ENCODE results near the gene PAOX.

Gene PAOX

GRCh38 chr10:133379152-133379800, at the start of gene PAOX:
Gene PAOX (plus strand): TSS chr10:133379262. CDS start chr10:133379317, 55 bp downstream.
- DNase-seq, result peak in 1 of 2 experiments; percentile 2

DNA sequence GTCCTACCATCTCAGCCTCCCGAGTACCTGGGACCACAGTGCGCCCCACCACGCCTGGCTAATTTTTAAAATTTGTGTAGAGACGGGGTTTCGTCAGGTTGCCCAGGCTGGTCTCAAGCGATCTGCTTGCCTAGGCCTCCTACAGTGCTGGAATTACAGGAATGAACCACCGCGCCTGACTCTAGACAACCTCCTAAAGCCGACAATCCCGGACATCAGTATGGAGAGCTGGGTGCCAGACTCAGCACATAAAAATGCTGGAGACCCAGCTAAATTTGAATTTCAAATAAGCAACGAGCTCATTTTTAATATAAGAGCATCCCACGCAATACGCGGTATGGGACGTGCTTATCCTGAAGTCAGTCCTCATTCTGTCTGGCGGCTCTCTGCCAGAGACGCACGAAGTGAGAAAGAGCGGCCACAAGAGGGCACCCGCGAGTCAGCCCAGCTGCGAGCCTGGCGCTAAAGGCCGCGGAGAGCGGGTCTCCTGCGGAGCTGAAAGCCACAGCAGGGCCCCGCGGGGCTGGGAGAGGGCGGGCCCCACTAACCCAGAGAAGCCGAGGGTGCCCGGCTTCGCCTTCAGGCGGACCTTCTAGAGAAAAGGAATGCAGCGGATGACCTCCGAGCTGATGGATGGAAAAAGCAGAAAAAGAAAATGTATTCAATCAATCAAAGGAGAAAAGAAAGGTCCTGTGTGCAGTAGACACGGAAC, 49.4 kb upstream of the PAOX start:
- peak; percentile 46 to 55 for DNase-seq

GRCh38 chr10:133332936-133333699, 45.9 kb upstream of the PAOX start:
- DNase-seq, result no peak

DNA sequence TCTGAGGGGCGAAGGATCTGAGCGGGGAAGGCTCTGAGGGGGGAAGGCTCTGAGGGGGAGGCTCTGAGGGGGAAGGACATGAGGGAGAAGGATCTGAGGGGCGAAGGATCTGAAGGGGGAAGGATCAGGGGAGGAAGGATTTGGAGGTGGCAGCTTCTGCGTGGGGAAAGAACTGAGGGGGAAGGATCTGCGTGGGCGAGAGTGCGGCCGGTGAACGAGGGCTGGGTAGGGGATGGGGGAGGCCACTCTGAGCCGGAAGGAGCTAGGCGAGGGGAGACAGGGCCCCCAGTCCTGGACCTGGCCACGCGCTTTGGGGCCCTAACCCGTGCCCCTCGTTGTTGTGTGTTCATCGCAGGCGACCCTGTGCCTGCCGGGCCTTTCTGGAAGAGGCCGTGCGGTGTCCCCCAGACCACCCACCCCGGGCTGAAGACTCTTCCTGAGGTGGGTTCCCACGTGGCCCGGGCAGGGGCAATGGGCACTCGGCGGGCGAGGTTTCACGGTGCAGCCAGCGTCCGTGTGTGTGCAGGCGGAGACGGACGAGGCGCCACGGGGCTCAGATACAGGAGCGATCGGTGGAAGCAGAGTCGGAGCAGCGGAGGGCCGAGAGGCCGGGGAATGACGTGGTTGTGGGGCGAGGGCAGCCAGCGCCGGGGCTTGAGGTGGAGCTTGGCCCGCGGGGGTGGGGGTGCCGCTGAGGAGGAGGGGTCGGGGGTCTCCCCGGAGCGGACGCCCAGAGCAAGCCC, 44.4 kb upstream of the PAOX start:
- DNase-seq, result peak in 1 of 2 experiments; percentile 12

DNA sequence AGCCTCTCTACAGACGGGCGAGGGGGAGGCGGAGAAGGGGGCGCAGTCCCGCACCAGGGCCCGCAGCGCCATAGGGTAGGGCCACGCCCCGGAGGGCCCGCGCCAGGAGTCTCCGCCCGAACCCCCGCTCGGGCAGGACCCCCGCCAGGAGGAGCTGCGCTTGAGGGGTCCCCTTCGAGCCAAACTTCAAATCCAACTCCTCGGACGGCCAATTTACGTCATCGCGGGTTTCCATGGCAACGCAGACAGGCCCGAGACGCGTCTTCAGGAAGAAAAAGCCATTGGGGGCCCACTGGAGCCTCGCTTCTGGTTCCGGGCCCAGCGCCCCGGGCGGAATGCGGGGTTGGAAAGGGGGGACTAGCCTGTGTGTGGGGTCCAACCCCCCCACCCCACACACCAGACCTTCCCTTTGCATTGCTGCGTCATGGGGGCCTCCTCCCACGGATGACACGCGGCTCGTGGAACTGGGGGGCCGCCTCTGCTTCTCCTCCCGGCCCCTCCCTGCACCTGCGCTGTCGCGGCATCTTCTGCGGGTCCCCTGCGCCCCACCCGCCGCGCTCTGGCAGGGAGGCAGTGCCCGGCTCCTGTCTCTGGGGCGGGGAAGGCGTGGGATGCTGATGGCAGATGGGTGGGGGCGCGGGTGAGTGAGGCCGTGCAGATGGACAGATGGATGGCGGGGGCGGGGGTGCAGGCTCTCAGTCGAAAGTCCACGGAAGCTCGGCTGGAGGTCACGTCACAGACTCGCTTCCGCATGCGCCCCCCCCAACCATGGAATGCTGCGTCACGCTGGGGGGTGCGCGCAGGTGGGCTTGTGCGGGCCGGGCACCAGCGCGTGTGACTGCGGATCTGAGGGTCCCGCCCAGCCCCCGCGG, 43.6 kb upstream of the PAOX start:
- peak in 1 of 2 experiments; percentile 15 for DNase-seq

DNA sequence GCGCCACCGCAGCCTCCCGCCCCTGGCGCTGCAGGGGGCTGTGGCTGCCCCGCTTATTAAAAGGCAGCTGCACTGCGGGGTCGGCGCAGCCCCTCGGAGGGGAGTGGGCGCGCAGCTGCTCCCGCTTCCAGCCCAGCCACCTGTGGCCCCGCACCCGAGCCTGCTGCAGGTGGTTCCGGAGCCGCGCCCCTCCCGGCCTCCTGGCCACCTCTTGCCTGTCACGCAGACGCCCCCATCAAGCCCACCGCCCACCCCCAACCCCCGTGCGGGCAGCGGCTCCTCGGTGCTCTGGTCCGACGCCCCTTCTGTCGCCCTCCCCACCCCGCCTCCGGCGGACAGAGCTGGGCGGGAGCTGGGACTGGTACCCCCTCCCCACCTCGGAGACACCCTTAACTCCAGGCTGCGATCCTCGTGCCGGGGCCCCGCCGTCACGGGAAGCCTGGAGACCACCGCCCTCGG, 42.9 kb upstream of the PAOX start:
- no peak for DNase-seq

- DNase-seq, result no peak
Measured at GRCh38 chr10:133336577-133337369, 42.3 kb upstream of the PAOX start, which contains the start of gene CALY. Gene CALY (minus strand): TSS chr10:133336896. CDS start chr10:133328989, 7,907 bp downstream.

- DNase-seq, result no peak
Measured at GRCh38 chr10:133337370-133337725, 41.7 kb upstream of the PAOX start.

DNA sequence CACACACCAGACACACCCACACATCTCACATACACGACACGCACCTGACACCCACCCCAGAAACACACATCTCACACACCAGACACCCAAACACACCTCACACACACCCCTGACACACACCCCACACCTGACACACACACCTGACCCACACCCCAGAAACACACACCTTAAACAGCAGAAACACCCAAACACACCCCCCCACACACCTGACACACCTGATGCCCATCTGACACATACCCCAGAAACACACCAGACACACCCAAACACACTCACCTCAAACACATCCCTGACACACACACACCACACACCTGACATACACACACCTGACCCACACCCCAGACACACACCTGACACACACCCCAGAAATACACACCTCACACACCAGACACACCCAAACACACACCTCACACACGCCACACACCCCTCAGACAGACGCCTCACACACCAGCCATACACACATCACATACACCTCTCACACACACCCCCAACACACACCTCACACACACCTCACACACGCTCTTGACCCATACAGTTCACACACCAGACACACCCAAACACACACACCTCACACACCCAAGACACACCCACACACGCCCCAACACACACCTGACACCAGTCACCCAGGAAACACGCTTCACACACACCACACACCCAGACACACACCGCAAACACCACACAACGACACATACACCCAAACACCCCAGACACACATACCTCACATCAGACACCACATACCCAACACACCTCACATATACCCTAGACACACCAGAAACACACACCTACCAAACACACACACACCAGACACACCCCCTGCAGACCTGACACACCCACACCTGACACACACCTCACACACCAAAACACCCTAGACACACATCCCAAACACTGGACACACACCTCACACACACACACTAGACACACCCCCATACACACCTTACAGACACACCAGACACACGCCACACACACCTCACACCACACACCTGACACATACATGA, 40.7 kb upstream of the PAOX start:
- no peak for DNase-seq

- DNase-seq, result no peak
Measured at GRCh38 chr10:133339708-133340380, 39.2 kb upstream of the PAOX start.

- DNase-seq, result no peak
Measured at GRCh38 chr10:133341983-133342382, 37.1 kb upstream of the PAOX start.

- no peak for DNase-seq
Measured at GRCh38 chr10:133342942-133343341, 36.1 kb upstream of the PAOX start.

DNA sequence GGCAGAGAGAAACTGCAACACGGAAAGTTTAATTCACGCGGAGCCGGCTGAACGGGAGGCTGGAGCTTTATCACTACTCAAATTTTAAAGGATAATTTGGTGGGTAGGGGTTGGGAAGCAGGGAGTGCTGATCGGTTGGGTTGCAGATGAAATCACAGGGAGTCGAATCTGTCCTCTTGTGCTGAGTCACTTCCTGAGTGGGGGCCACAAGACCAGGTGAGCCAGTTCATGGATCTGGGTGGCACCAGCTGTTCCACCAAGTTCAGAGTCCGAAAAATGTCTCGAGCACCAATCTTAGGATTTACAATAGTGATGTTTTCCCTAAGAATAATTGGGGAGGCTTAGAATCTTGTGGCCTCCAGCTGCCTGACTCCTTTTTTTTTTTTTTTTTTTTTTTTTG, 35.5 kb upstream of the PAOX start:
- DNase-seq, result no peak

DNA sequence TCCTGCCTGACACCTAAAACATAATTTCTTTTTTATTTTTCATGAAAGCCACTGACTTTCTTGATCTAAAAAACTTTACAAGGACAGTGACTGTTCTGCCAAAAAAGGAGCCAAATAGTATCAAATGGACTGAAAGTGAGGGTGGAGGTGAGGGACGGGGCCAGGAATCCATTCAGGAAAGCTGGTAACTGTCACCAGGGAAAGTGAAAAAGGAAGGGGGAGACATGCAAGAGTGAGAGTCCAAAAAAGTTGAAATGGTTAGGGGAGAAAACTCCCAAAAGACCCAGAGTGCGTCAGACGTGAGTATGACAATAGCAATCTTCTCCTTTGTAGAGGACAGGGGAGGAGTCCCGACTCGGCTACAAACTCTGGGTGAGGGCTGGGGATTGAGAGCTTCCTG, 34.8 kb upstream of the PAOX start:
- no peak for DNase-seq

GRCh38 chr10:133346413-133346812, 32.6 kb upstream of the PAOX start:
- DNase-seq, result no peak

DNA sequence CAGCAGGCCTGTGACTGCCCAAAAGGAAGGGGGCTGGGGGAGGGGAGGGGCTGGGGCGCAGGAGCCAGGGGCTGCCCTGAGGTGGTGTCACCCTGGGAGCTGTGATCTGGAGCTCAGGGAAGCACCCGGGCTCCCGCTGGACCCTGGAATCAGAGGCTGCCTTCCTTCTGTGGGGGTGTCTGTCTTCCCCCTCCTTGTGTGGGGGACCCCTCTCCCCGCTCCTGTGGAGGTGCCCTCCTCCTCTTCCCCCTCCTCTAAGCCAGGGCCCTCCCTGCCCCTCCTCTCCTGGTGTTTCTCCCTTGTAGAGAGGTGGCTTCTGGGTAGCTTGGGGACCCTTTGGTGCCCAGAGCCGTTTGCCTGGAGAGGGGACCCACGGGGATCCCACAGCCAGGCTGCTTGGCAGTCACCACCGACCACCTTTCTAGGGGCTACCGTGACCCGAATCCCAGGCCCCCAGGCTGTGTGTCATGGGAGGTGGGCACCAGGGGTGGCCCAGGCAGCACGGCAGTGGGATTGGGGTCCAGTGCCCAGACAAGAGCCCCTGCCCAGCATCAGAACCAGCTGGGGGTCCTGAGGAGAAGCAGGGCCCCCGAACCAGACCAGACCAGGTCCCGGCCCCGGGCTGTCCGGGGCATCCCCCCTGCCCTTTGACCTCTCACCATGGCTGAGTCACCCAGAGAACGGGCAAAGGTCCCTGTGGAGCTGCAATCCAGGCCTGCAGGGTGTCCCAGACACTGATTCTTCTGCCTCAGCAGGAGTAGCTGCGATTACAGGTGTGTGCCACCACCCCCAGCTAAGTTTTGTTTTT, 31.1 kb upstream of the PAOX start:
- no peak for DNase-seq

DNA sequence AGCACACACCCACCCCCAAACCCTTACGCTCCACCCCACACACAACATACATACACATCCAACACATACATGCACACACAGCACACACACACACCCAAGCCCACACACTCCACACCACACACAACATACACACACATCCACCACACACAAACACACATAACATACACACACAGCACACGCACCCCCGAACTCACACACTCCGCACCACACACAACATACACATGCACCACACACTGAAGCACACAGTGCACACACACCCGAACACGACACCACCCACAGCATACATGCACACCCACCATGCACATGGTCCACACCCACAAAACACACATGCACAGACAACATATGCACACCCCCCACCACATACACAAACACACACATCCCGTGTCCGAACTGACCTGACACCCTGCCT, 29.9 kb upstream of the PAOX start:
- DNase-seq, result no peak

DNA sequence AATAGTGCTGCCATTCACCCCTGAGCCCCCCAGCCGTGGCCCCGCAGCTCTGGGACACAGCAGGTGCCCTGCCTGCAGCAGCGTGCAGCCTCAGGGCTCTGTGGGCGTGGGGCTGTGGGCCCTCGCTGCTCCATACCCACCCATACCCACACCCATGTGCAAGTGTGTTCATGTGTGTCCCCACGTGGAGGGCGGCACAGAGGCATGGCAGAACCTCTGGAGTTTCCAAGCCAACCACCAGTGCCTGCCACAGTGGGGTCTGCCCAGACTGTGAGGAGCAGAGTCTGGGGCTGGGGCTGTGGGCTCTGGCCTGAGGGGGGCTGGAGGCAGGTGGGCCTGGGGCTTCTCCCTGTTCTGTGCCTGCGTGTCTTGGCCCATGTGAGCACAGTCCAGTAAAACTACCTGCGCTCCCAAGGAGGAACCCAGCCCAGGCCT, 29.5 kb upstream of the PAOX start:
- DNase-seq, result no peak

Measured in SW 1271 (cell line).